Endothelial cell of umbilical vein (primary cell): ENCODE data around the gene BAZ1B. TPM values are rescaled to one million over a fixed set of nuclear protein-coding genes. Genes with fewer than 3 reads are reported as not detected.

ENCODE experiments used
- BruUV-seq: library from RNA; stranded (reverse); fragments of 400-500 nt; replicated peaks from 2 replicates; lab custom pipeline; 2021; lab: Mats Ljungman, UMichigan
- CTCF ChIA-PET: fragments of 300-600, 350-600 bp; sonication (Branson Sonifier 250); formaldehyde crosslinking; loops from one replicate; lab custom pipeline; 2021; ENCODE audit warnings: antibody characterized with exemption, inconsistent platforms; lab: Charles Lee
- POLR2A ChIA-PET: fragments of 300-600, 350-600 bp; sonication (Branson Sonifier 250); formaldehyde crosslinking; loops from one replicate; lab custom pipeline; 2021; ENCODE audit warnings: antibody characterized with exemption, inconsistent platforms; lab: Charles Lee
- DNase-seq: peaks from one replicate; pipeline ENCODE4 v3.0.0-alpha.2; 2011; ENCODE audit warnings: low read depth, low spot score
- FAIRE-seq: peaks from 2 replicates; lab custom pipeline; 2011; peaks lifted over from hg19 to GRCh38; lab: Jason Lieb, UNC
- H2AFZ ChIP-seq: 2 replicates; pipeline ENCODE4 v1.6.0; 2012; ENCODE audit warnings: low read depth, low read length, control low read depth, inconsistent platforms
- H3K27ac ChIP-seq: 2 replicates; pipeline ENCODE4 v1.5.1; 2011; ENCODE audit warnings: low read depth, mild to moderate bottlenecking, control low read depth, low read length, moderate library complexity; ENCODE audit not compliant: insufficient read depth
- H3K27me3 ChIP-seq, 2 experiments: 2 replicates each; pipeline versions ENCODE4 v1.6.0 to v1.6.1; 2011; ENCODE audit warnings: low read length in 2 of 2, mixed read lengths in 1 of 2; ENCODE audit not compliant: control insufficient read depth in 2 of 2, insufficient read depth in 2 of 2
- H3K36me3 ChIP-seq, 2 experiments: 2 replicates in 1 of 2; 3 replicates in 1 of 2; pipeline ENCODE4 v1.5.1; 2011; ENCODE audit warnings: low read length in 2 of 2, mild to moderate bottlenecking in 1 of 2, moderate library complexity in 1 of 2; ENCODE audit not compliant: control insufficient read depth in 2 of 2, insufficient read depth in 2 of 2; ENCODE audit errors: extremely low read depth in 1 of 2
- H3K4me1 ChIP-seq: 3 replicates; pipeline ENCODE4 v1.5.1; 2011; ENCODE audit warnings: mild to moderate bottlenecking, low read length; ENCODE audit not compliant: control insufficient read depth, insufficient read depth; ENCODE audit errors: extremely low read depth
- H3K4me2 ChIP-seq: 2 replicates; pipeline ENCODE4 v1.6.1; 2011; ENCODE audit warnings: low read length, control low read depth, mixed read lengths; ENCODE audit not compliant: insufficient read depth
- H3K4me3 ChIP-seq, 3 experiments: fragments of 200-600 bp in 1 of 3; sonication (generic), shearing (Covaris generic) in 1 of 3; replicated peaks in 1 of 3; 2 replicates each; pipeline ENCODE4 v1.5.1; 2011 to 2016; ENCODE audit warnings: control low read depth in 3 of 3, low read length in 3 of 3, mild to moderate bottlenecking in 2 of 3, inconsistent platforms in 1 of 3, low read depth in 1 of 3, moderate library complexity in 1 of 3; ENCODE audit not compliant: insufficient read depth in 1 of 3
- H3K79me2 ChIP-seq: 2 replicates; pipeline ENCODE4 v1.6.0; 2012; ENCODE audit warnings: low read length, inconsistent platforms; ENCODE audit not compliant: control insufficient read depth, insufficient read depth
- H3K9ac ChIP-seq: replicated peaks from 2 replicates; pipeline ENCODE3; 2011; ENCODE audit warnings: low read length, control low read depth; ENCODE audit not compliant: insufficient read depth; ENCODE audit errors: extremely low read depth
- H3K9me1 ChIP-seq: replicated peaks from 3 replicates; pipeline ENCODE4 v1.6.0; 2011; ENCODE audit warnings: mild to moderate bottlenecking, low read length; ENCODE audit not compliant: control insufficient read depth, insufficient read depth; ENCODE audit errors: extremely low read depth
- H3K9me3 ChIP-seq: replicated peaks from 2 replicates; pipeline ENCODE4 v1.5.1; 2012; ENCODE audit warnings: low read length, inconsistent platforms; ENCODE audit not compliant: control insufficient read depth, insufficient read depth
- H4K20me1 ChIP-seq: replicated peaks from 2 replicates; pipeline ENCODE3; 2011; ENCODE audit warnings: mild to moderate bottlenecking, low read length; ENCODE audit not compliant: control insufficient read depth, insufficient read depth; ENCODE audit errors: extremely low read depth
- CTCF ChIP-seq, 2 donors: IDR thresholded peaks; 1 replicate in 1 of 2; 2 replicates in 1 of 2; pipeline ENCODE4 v1.5.1; 2011; ENCODE audit warnings: low read length in 2 of 2, mild to moderate bottlenecking in 2 of 2, moderate library complexity in 2 of 2, control low read depth in 1 of 2, inconsistent platforms in 1 of 2, low read depth in 1 of 2; ENCODE audit not compliant: insufficient read depth in 1 of 2; ENCODE audit errors: extremely low read depth in 1 of 2
- EZH2 ChIP-seq: IDR thresholded peaks from 2 replicates; pipeline ENCODE4 v1.6.1; 2012; ENCODE audit warnings: borderline replicate concordance, low read depth, mild to moderate bottlenecking, moderate library complexity, low read length, inconsistent platforms; ENCODE audit not compliant: severe bottlenecking
- FOS ChIP-seq: IDR thresholded peaks from 2 replicates; pipeline ENCODE4 v1.6.1; 2011; ENCODE audit warnings: mild to moderate bottlenecking, low read length, moderate library complexity, borderline replicate concordance; ENCODE audit not compliant: insufficient read depth
- GATA2 ChIP-seq: IDR thresholded peaks from 2 replicates; pipeline ENCODE4 v1.7.0; 2011; ENCODE audit warnings: low read depth, mild to moderate bottlenecking, moderate library complexity, mixed read lengths, low read length; ENCODE audit not compliant: insufficient read length, insufficient read depth
- JUN ChIP-seq: IDR thresholded peaks from 2 replicates; pipeline ENCODE4 v1.6.1; 2011; ENCODE audit warnings: borderline replicate concordance, low read depth; ENCODE audit not compliant: insufficient read length, insufficient read depth
- MAX ChIP-seq: IDR thresholded peaks from 2 replicates; pipeline ENCODE4 v1.6.1; 2011; ENCODE audit not compliant: insufficient read depth, insufficient read length
- MYC ChIP-seq: IDR thresholded peaks from one replicate; pipeline ENCODE4 v1.6.1; 2011; ENCODE audit warnings: mild to moderate bottlenecking, low read depth, low read length
- POLR2A ChIP-seq: IDR thresholded peaks from 2 replicates; pipeline ENCODE4 v1.6.1; 2012; ENCODE audit warnings: low read depth, mild to moderate bottlenecking, control low read depth, low read length
- POLR2AphosphoS5 ChIP-seq: IDR thresholded peaks from 2 replicates; pipeline ENCODE4 v1.6.1; 2012; ENCODE audit warnings: low read depth, mild to moderate bottlenecking, control low read depth, low read length, moderate library complexity; ENCODE audit not compliant: insufficient read depth
- dilution Hi-C: fragments of 300-500 bp; cut with MboI; formaldehyde crosslinking; loops from one replicate; pipeline ENCODE4 v1.15.0; 2019; ENCODE audit warnings: low sequenced_read_pairs; ENCODE audit not compliant: extremely low pct_ligation_motif_present
- intact Hi-C: fragments of 100-400 bp; cut with micrococcal nuclease; formaldehyde crosslinking; loops from one replicate; pipeline ENCODE4 v1.10.0; 2022
- polyA plus RNA-seq, 4 experiments: library from polyadenylated mRNA; depleted of rRNA in 3 of 4; stranded (reverse) in 3 of 4; unstranded in 1 of 4; fragments of >200 nt; gene quantifications; 2 replicates each; pipeline versions ENCODE4 v1.2.1 to v1.2.3, GENCODE V29; 2011 to 2012; ENCODE audit warnings: missing spikeins in 1 of 4
- total RNA-seq: library from RNA; stranded (reverse); gene quantifications from 2 replicates; pipeline ENCODE4 v1.2.3, GENCODE V29; 2021

Gene BAZ1B
- total and polyA plus RNA-seq, 2 donors (not counting 3 experiments of a cell fraction or from before 2014, with no cell fraction given) = 16.2 to 74.7 TPM

DNA sequence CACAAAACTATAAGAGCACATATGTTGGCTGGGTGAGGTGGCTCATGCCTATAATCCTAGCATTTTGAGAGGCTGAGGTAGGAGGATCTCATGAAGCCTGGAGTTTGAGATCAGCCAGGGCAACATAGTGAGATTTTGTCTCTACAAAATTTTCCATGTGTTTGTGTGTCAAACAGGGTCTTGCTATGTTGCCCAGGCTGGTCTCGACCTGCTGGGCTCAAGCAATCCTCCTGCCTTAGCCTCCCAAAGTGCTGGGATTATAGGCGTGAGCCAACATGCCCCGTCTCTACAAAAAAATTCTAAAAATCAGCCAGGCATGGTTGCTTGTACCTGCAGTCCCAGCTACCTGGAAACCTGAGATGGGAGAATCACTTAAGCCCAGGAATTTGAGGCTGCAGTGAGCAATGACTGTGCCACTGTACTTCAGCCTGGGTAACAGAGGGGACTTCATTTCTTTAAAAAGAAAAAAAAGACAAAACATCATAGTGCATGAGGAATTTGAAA lies 60.3 kb downstream of the BAZ1B start:
- Histone ChIP-seq H3K4me2 (no peak overlapping the region), H2AFZ (no peak overlapping the region), H3K79me2 (peaks cover 2% of the 10 kb centered on the region), H3K9me1 (no peaks in the 10 kb centered on the region), H3K27me3 (no peaks in the 10 kb centered on the region), H3K9me3 (no peaks in the 10 kb centered on the region), H3K4me1 (no peaks in the 10 kb centered on the region), H4K20me1 (no peaks in the 10 kb centered on the region), H3K9ac (no peak overlapping the region), H3K27ac (no peak overlapping the region), H3K36me3 (peaks cover 27 to 43% of the 10 kb centered on the region in 2 experiments), H3K4me3 (no peak overlapping the region)
- FAIRE-seq (no peak), DNase-seq (no peak)
- ChIA-PET POLR2A (no interaction called here), CTCF (interaction anchor here (0.6 to 1.2 kb wide), 2 partner anchors 15 to 16 kb away, joined by 3 to 4 read pairs; no protein-coding TSS in a partner anchor)
- BruUV-seq = no TSS peak
- dilution Hi-C loops = no loop called here
- TF ChIP-seq POLR2A = no peak
- TF ChIP-seq GATA2 = no peak
- no peak for TF ChIP-seq FOS
- no peak for TF ChIP-seq JUN
- TF ChIP-seq MAX = no peak
- no peak for TF ChIP-seq MYC
- no peak for TF ChIP-seq EZH2
- TF ChIP-seq POLR2AphosphoS5 = no peak
- no peak for TF ChIP-seq CTCF (IDR thresholded peaks at IDR 0.05; ENCODE audit: extremely low read depth in 1 of 2, insufficient read depth in 1 of 2, low read depth in 1 of 2, low read length in 2 of 2)
- intact Hi-C loops = no loop called here
